ENCODE data around the gene GPRC6A. TPM values are rescaled to one million over a fixed set of nuclear protein-coding genes. Genes with fewer than 3 reads are reported as not detected.
"Not testable (repeated sequence)": the region's sequence is repeated elsewhere in the genome, so short reads cannot be mapped to it uniquely, and the experiment has no call there.

The GPRC6A gene
- polyA plus RNA-seq (ENCODE audit: insufficient read length in 12 of 12) = not detected
- long read RNA-seq, donor 1 = 0 reads
- long read RNA-seq, donor 2 = 0 reads
- long read RNA-seq, donor 3 = 0 reads
- long read RNA-seq, donor 4 = 0 reads
- long read RNA-seq, donor 5 = 0 reads
- long read RNA-seq, donor 6 = 0 reads
- long read RNA-seq, donor 7 = 0 reads
- long read RNA-seq, donor 8 = 0 reads
- long read RNA-seq, donor 9 = 0 reads
- long read RNA-seq, donor 10 = 0 reads
- long read RNA-seq, donor 11 = 0 reads

GRCh38 chr6:116828983-116829382 is at the start of gene GPRC6A:
Gene GPRC6A, minus strand, starts transcription at chr6:116829083. Its CDS starts 70 bp downstream, at chr6:116829013.
- no peak for DNase-seq

GRCh38 chr6:116877743-116878142 is 48.9 kb upstream of the GPRC6A start:
- DNase-seq = no peak

GRCh38 chr6:116876635-116877611 is 48.0 kb upstream of the GPRC6A start, which contains the start of gene RFX6:
Gene RFX6, plus strand, starts transcription at chr6:116877242. Its CDS starts 34 bp downstream, at chr6:116877276.
- no peak for DNase-seq

- DNase-seq = no peak
These were observed 47.2 kb upstream of the GPRC6A start for GRCh38 chr6:116876107-116876506.

GRCh38 chr6:116872771-116873170 is 43.9 kb upstream of the GPRC6A start:
- no peak for DNase-seq

- no peak for DNase-seq
These were observed 37.5 kb upstream of the GPRC6A start for GRCh38 chr6:116866281-116866871.

- DNase-seq = no peak
These were observed 30.4 kb upstream of the GPRC6A start for GRCh38 chr6:116859264-116859663.

GRCh38 chr6:116858060-116858459 is 29.2 kb upstream of the GPRC6A start:
- DNase-seq = no peak

- peak; percentile 15 for DNase-seq
These were observed 18.3 kb upstream of the GPRC6A start for GRCh38 chr6:116847227-116847626.

- DNase-seq = no peak
These were observed 13.6 kb upstream of the GPRC6A start for GRCh38 chr6:116842459-116842858.

GRCh38 chr6:116840091-116840490 is 11.2 kb upstream of the GPRC6A start:
- DNase-seq = no peak

- DNase-seq = no peak
These were observed 7.9 kb upstream of the GPRC6A start for GRCh38 chr6:116836606-116837342.

- not testable (repeated sequence) for DNase-seq
These were observed 5.6 kb upstream of the GPRC6A start for GRCh38 chr6:116834526-116834925.

GRCh38 chr6:116827561-116828240 is 1.2 kb downstream of the GPRC6A start:
- no peak for DNase-seq

- DNase-seq = not testable (repeated sequence)
These were observed 12.5 kb downstream of the GPRC6A start for GRCh38 chr6:116816336-116816735.

GRCh38 chr6:116812051-116812650 is 16.7 kb downstream of the GPRC6A start:
- DNase-seq = no peak

GRCh38 chr6:116801971-116802370 is 26.9 kb downstream of the GPRC6A start:
- DNase-seq = no peak

GRCh38 chr6:116799945-116800344 is 28.9 kb downstream of the GPRC6A start:
- DNase-seq = no peak

- no peak for DNase-seq
These were observed 31.3 kb downstream of the GPRC6A start for GRCh38 chr6:116797585-116797984.

- DNase-seq = no peak
These were observed 35.7 kb downstream of the GPRC6A start for GRCh38 chr6:116793224-116793623.

GRCh38 chr6:116783852-116784251 is 45.0 kb downstream of the GPRC6A start:
- DNase-seq = no peak
